ENCODE measurements around the gene VIT. TPM values are rescaled to one million over a fixed set of nuclear protein-coding genes. Genes with fewer than 3 reads are reported as not detected.

The VIT gene
- total and polyA plus RNA-seq, 4 donors: 0.17 to 0.94 (median 0.32) TPM

DNA sequence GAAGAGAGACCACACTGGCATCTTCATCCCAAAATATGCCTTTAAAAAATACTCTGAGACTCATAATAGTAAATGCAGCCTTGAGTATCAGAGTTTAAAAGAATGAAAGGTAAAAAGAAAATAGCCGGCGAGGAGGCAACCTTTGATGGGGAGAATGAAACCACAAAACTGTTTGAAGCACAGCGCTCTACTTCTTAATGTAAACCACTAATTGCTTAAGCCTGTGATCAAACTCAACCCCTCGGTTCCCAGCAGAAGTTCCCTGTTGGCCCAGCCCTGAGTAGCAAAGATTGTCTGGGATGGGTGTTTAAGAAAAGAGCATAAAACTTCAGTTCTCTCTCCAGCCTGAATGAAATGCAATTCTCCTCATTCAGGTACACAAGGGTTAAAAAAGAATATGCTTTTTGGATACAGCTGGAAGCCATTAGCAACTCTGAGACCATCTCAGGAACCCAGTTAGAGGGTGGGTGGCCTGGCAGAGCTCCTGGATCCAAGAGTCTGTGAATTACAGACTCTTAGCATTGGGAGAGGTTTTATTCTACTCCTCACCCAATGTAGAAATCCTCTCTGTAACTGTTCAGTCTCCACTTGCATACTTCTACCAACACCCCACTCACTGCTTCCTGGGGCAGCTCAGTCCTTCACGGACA, 44.8 kb downstream of the VIT start:
- Histone ChIP-seq H3K27me3 (ENCODE audit: control insufficient read depth in 3 of 3, insufficient read depth in 3 of 3, low read length in 2 of 3) (no peaks in the 10 kb centered on the region), H3K9me3 (ENCODE audit: control insufficient read depth in 4 of 4, insufficient read depth in 3 of 4, low read length in 3 of 4) (no peaks in the 10 kb centered on the region), H3K9ac (ENCODE audit: insufficient read depth in 1 of 2, low read length in 2 of 2) (no peak overlapping the region), H3K4me1 (ENCODE audit: control insufficient read depth in 5 of 5, insufficient read depth in 5 of 5, low read length in 5 of 5) (peaks cover 0 to 12% (median 0%) of the 10 kb centered on the region in 5 donors), H3K4me3 (no peak overlapping the region), H3K27ac (ENCODE audit: low read depth in 1 of 2, low read length in 1 of 2) (no peak overlapping the region), H3K36me3 (ENCODE audit: control insufficient read depth in 4 of 4, insufficient read depth in 4 of 4, low read length in 4 of 4) (no peaks in the 10 kb centered on the region)
- 23 to 44% methylated on average over 5 of the region's 5 CpGs for WGBS, 2 donors
- ATAC-seq (ENCODE audit: insufficient read depth, low FRiP score): no peak
- peak in 2 of 3 donors; percentile 49 to 52 for DNase-seq
- TF ChIP-seq, protein P1, sequence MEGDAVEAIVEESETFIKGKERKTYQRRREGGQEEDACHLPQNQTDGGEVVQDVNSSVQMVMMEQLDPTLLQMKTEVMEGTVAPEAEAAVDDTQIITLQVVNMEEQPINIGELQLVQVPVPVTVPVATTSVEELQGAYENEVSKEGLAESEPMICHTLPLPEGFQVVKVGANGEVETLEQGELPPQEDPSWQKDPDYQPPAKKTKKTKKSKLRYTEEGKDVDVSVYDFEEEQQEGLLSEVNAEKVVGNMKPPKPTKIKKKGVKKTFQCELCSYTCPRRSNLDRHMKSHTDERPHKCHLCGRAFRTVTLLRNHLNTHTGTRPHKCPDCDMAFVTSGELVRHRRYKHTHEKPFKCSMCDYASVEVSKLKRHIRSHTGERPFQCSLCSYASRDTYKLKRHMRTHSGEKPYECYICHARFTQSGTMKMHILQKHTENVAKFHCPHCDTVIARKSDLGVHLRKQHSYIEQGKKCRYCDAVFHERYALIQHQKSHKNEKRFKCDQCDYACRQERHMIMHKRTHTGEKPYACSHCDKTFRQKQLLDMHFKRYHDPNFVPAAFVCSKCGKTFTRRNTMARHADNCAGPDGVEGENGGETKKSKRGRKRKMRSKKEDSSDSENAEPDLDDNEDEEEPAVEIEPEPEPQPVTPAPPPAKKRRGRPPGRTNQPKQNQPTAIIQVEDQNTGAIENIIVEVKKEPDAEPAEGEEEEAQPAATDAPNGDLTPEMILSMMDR (IDR thresholded peaks at IDR 0.05; ENCODE audit: control extremely low read depth, extremely low read depth): no peak

DNA sequence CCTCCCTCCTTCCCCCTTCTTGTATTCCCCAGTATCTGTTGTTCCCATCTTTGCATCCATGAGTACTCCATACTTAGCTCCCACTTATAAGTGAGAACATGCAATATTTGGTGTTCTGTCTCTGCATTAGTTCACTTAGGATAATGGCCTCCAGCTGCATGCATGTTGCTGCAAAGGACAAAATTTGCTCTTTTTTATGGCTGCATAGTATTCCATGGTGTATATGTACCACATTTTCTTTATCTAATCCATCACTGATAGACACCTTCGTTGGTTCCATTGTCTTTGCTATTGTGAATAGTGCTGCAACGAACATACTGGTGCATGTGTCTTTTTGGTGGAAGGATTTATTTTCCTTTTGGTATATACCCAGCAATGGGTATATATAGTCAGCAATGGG, 47.4 kb downstream of the VIT start:
- ATAC-seq (ENCODE audit: insufficient read depth, low FRiP score): no peak
- Histone ChIP-seq H3K9me3 (ENCODE audit: control insufficient read depth in 4 of 4, insufficient read depth in 3 of 4, low read length in 3 of 4) (peaks cover 0 to 2% (median 0%) of the 10 kb centered on the region in 4 donors), H3K4me3 (no peak overlapping the region), H3K9ac (ENCODE audit: insufficient read depth in 1 of 2, low read length in 2 of 2) (no peak overlapping the region), H3K4me1 (ENCODE audit: control insufficient read depth in 5 of 5, insufficient read depth in 5 of 5, low read length in 5 of 5) (peaks cover 0 to 12% (median 0%) of the 10 kb centered on the region in 5 donors), H3K27ac (ENCODE audit: low read depth in 1 of 2, low read length in 1 of 2) (no peak overlapping the region), H3K36me3 (ENCODE audit: control insufficient read depth in 4 of 4, insufficient read depth in 4 of 4, low read length in 4 of 4) (no peaks in the 10 kb centered on the region), H3K27me3 (ENCODE audit: control insufficient read depth in 3 of 3, insufficient read depth in 3 of 3, low read length in 2 of 3) (no peaks in the 10 kb centered on the region)
- no peak for DNase-seq
- 83 to 96% methylated on average over 2 of the region's 2 CpGs for WGBS, 2 donors
- TF ChIP-seq, protein P1 (IDR thresholded peaks at IDR 0.05; ENCODE audit: control extremely low read depth, extremely low read depth): no peak

DNA sequence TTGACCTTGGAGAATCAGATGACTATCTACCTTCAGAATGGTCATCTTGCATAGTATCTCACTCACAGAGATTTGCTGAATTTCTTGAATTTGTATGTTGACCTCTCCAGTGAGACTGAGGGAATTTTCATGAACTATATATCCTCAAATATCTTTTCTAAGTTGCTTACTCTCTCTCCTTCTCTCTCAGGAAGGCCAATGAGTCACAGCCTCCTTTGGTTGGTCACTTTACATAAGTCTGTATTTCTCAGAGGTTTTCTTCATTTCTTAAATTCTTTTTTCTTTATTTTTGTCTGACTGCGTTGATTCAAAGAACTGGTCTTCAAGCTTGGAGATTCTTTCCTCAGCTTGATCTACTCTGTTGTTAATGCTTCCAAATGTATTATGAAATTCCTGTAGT, 51.7 kb downstream of the VIT start:
- ATAC-seq (ENCODE audit: insufficient read depth, low FRiP score): no peak
- WGBS, 2 donors: 91 to 96% methylated on average over 1 of the region's 1 CpG
- no peaks in the 10 kb centered on the region for H3K4me1 ChIP-seq (ENCODE audit: control insufficient read depth in 5 of 5, insufficient read depth in 5 of 5, low read length in 5 of 5)
- no peak overlapping the region for H3K9ac ChIP-seq (ENCODE audit: insufficient read depth in 1 of 2, low read length in 2 of 2)
- H3K27ac ChIP-seq (ENCODE audit: low read depth in 1 of 2, low read length in 1 of 2): no peak overlapping the region
- H3K36me3 ChIP-seq (ENCODE audit: control insufficient read depth in 4 of 4, insufficient read depth in 4 of 4, low read length in 4 of 4): no peaks in the 10 kb centered on the region
- no peaks in the 10 kb centered on the region for H3K27me3 ChIP-seq (ENCODE audit: control insufficient read depth in 3 of 3, insufficient read depth in 3 of 3, low read length in 2 of 3)
- DNase-seq: no peak
- TF ChIP-seq, protein P1 (IDR thresholded peaks at IDR 0.05; ENCODE audit: control extremely low read depth, extremely low read depth): no peak
- peaks cover 0 to 2% (median 0%) of the 10 kb centered on the region in 4 donors for H3K9me3 ChIP-seq (ENCODE audit: control insufficient read depth in 4 of 4, insufficient read depth in 3 of 4, low read length in 3 of 4)
- H3K4me3 ChIP-seq: no peak overlapping the region

DNA sequence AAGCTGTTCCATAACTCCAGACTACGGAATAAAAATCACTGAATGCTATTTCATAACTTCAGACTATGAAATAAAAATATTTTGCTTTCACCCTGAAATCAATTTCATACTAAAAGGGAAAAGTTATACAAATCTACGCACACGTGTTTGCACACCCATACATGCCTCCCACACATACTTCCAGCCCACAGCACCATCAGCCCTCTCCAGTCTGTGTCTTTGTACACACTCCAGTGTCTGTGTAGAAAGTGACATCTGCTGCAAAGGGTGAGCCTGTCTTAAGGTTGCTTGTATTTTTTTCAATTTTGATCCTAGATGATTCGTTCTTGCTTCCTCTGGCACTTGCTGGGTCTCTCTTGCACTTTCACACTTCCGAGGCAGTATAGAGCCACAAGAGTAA, 53.6 kb downstream of the VIT start:
- peaks cover 0 to 2% (median 0%) of the 10 kb centered on the region in 4 donors for H3K9me3 ChIP-seq (ENCODE audit: control insufficient read depth in 4 of 4, insufficient read depth in 3 of 4, low read length in 3 of 4)
- H3K4me3 ChIP-seq: no peak overlapping the region
- H3K27ac ChIP-seq (ENCODE audit: low read depth in 1 of 2, low read length in 1 of 2): no peak overlapping the region
- H3K9ac ChIP-seq (ENCODE audit: insufficient read depth in 1 of 2, low read length in 2 of 2): no peak overlapping the region
- WGBS, 2 donors: 88 to 92% methylated on average over 5 of the region's 5 CpGs
- DNase-seq: no peak
- no peaks in the 10 kb centered on the region for H3K36me3 ChIP-seq (ENCODE audit: control insufficient read depth in 4 of 4, insufficient read depth in 4 of 4, low read length in 4 of 4)
- TF ChIP-seq, protein P1 (IDR thresholded peaks at IDR 0.05; ENCODE audit: control extremely low read depth, extremely low read depth): no peak
- no peak for ATAC-seq (ENCODE audit: insufficient read depth, low FRiP score)
- H3K4me1 ChIP-seq (ENCODE audit: control insufficient read depth in 5 of 5, insufficient read depth in 5 of 5, low read length in 5 of 5): no peaks in the 10 kb centered on the region
- H3K27me3 ChIP-seq (ENCODE audit: control insufficient read depth in 3 of 3, insufficient read depth in 3 of 3, low read length in 2 of 3): no peaks in the 10 kb centered on the region

Data from lung (tissue), 12 donors.